Measurements from ENCODE around the gene UNC93B1. TPM values are rescaled to one million over a fixed set of nuclear protein-coding genes. Genes with fewer than 3 reads are reported as not detected.
"Not testable (repeated sequence)": the region's sequence is repeated elsewhere in the genome, so short reads cannot be mapped to it uniquely, and the experiment has no call there.

The UNC93B1 gene
- total RNA-seq, 2 donors from 2014 or later = 51.9 to 52.8 TPM

DNA sequence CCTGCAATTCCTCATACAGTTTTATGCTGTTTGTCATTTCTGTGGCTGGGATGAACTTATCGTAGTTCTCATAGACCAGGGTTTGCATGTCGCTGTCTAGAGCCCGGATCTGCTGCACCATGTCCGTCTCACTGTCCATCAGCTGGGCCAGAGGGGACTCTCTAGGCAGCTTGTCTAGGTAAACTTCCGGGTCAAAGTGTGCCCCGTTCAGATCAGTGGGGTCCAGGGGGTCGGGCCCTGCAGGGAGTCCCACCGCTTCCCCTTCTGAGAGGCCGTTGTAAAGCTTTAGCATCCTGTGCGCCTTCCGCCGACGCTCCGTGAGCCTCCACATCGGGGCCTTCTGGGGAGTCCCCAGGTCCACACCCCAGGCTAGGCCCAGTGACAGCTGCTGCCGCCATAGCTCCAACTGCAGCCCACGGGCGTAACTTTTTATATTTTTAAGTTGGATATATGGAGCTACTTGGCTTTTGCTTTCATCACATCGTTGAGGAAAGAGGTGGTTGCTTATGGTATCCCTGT, 38.0 kb downstream of the UNC93B1 start:
- ATAC-seq, DNase-seq: not testable (repeated sequence)

GRCh38 chr11:67964746-67965145, 39.2 kb downstream of the UNC93B1 start:
- intact Hi-C loops (cut with DNase I, micrococcal nuclease); DNase-seq; ATAC-seq: not testable (repeated sequence)

More for the DNA sequence above, 38.0 kb downstream of the UNC93B1 start:
- intact Hi-C loops (cut with DNase I, micrococcal nuclease) = not testable (repeated sequence)

GRCh38 chr11:67963879-67964278, 40.0 kb downstream of the UNC93B1 start:
- intact Hi-C loops (cut with DNase I, micrococcal nuclease); ATAC-seq; DNase-seq: not testable (repeated sequence)

DNA sequence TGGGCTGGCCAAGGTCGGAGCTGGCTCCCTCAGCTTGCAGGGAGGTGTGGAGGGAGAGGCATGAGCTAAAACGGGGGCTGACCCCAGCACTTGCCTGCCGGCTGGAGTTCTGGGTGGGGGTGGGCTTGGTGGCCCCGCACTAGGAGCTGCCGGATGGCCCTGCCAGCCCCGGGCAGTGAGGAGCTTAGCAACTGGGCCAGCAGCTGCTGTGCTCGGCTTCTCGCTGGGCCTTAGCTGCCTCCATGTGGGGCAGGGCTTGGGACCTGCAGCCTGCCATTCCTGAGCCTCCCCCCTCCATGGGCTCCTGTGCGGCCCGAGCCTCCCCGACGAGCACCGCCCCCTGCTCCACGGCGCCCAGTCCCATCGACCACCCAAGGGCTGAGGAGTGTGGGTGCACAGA, 40.7 kb downstream of the UNC93B1 start:
- DNase-seq; ATAC-seq; intact Hi-C loops (cut with DNase I, micrococcal nuclease): not testable (repeated sequence)

GRCh38 chr11:67956236-67956635, 47.7 kb downstream of the UNC93B1 start:
- intact Hi-C loops (cut with DNase I, micrococcal nuclease) = not testable (repeated sequence)

GRCh38 chr11:67955461-67956007, 48.4 kb downstream of the UNC93B1 start:
- ATAC-seq (peak; percentile 90), DNase-seq (peak; percentile 46 to 81)
- intact Hi-C loops (cut with DNase I, micrococcal nuclease) = not testable (repeated sequence)

More at GRCh38 chr11:67956236-67956635, 47.7 kb downstream of the UNC93B1 start:
- DNase-seq, ATAC-seq: not testable (repeated sequence)

DNA sequence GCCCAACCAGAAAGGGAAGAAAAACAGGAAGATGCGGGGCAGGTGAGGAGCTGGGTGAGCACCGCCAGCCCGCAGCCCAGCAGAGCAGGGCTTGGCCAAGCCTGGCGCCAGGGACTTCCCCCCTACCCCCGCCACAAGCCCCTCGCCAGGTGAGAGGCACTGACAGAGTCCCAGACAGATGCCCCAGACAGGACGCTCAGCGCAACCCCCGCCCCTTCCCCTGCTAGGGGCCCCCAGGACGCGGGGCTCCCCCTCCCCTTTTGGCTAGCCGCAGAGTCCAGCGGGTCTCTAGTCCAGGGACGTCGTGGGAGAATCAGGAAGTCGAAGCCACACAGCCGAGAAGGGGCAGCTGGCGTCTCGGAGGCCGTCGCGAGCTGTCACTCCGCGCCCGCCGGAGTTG, 48.9 kb downstream of the UNC93B1 start:
- DNase-seq, ATAC-seq: not testable (repeated sequence)

GRCh38 chr11:67954251-67954650, 49.6 kb downstream of the UNC93B1 start:
- intact Hi-C loops (cut with DNase I, micrococcal nuclease); DNase-seq; ATAC-seq: not testable (repeated sequence)

More for the DNA sequence above, 48.9 kb downstream of the UNC93B1 start:
- intact Hi-C loops (cut with DNase I, micrococcal nuclease) = not testable (repeated sequence)

DNA sequence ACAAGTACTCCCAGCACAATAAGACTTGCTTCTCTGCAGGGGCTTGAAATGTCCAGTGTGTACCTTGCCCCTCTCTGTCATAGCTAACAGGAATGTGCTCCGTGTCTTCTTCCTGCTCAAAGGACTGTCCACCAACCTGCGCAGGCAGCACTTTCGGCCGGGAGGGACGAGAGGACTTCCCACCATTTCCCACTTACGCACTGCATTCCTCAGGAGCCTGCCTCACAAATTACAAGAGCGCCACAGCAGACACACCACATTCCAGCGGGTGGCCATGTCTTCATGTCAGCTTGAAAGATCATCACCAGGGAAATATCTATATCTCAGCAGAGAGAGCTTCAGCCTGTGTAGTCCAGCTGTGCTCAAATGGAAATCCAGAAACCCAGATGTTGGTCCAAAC, 53.2 kb downstream of the UNC93B1 start:
- intact Hi-C loops (cut with DNase I, micrococcal nuclease); ATAC-seq; DNase-seq: not testable (repeated sequence)

DNA sequence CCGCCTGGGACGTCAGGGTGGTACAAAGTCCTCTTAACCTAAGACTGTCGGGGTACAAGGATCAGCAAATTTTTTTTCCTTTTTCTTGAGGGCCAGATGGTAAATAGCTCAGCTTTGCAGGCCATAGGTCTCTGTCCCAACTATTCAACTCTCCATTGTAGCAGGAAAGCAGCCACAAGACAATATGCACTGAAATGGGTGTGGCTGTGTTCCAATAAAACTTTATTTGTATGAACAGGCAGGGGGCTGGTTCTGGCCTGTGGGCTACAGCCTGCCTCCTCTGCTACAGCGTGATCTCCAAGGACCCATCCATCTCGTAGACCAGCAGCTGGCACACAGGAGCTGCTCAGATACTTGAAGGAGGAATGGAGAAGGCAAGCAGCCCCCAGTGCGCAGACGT, 56.1 kb downstream of the UNC93B1 start:
- intact Hi-C loops (cut with DNase I, micrococcal nuclease); DNase-seq; ATAC-seq: not testable (repeated sequence)

DNA sequence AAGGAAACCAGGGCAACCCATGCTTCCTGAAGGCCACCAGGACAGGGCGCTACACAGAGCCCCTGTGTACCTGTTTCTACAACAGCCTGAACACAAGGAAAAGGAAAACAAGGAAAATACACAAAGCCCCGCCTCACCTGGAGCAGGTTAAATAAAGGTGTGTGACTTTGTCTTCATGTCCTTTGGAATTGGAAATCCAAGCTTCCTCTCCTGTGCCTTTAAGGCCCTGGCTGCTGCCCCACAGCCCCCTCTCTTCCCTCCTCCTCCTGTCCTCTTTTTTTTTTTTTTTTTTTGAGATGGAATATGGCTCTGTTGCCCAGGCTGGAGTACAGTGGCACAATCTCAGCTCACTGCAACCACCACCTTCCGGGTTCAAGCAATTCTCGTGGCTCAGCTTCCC, 57.5 kb downstream of the UNC93B1 start:
- ATAC-seq = peak; percentile 98
- intact Hi-C loops (cut with DNase I, micrococcal nuclease) = not testable (repeated sequence)
- peak; percentile 65 to 71 for DNase-seq

DNA sequence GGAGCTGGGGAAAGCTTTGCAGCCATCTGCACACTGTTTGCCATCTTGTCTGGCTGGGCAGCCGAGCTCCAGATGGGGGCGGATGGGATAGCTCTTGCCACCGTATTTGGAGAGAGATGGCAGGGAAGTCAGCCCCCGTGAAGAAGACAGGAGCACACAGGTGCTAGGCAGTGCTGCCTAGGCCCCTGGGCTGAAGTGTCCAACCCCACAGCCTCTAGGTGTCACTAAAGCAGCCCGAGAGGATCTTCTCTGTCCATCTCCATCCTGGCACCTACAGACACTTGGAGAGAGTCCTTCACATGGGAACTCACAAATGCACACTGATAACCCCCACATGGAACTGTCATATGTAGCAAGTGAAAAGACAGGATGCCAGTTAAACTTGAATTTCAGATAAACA, 60.5 kb downstream of the UNC93B1 start:
- DNase-seq; intact Hi-C loops (cut with DNase I, micrococcal nuclease); ATAC-seq: not testable (repeated sequence)

Small RNA genes within 50 kb of the gene (microRNA-seq; reads per million reads assigned to microRNA genes)
- gene MIR4691 = 0 reads per million in 2 donors
- 0 to 0.53 reads per million in 2 donors for gene MIR6753
- gene MIR7113 = 0 to 1.4 reads per million in 2 donors

Other genes starting within 250 kb of the UNC93B1 start
- gene ALDH3B1, start 6.2 kb upstream of the UNC93B1 start, total RNA-seq = 10 to 100 TPM; 20.2 to 21.3 TPM
- 100 to 1,000 TPM; 135 to 157 TPM for gene NDUFS8, start 26.6 kb upstream of the UNC93B1 start, total RNA-seq
- gene TCIRG1, start 34.9 kb upstream of the UNC93B1 start, total RNA-seq = 100 to 1,000 TPM; 140 to 156 TPM
- gene CHKA, start 117.3 kb upstream of the UNC93B1 start, total RNA-seq = 10 to 100 TPM; 47.6 to 87.4 TPM
- gene KMT5B, start 209.2 kb upstream of the UNC93B1 start, total RNA-seq = 10 to 100 TPM; 56.9 to 62.8 TPM